K562 (cell line): Measurements from ENCODE around the gene OLAH.

Experiments used
- EZH2 ChIP-seq: IDR thresholded peaks from 2 replicates; pipeline ENCODE4 v1.6.1; 2012; ENCODE audit warnings: low read depth, mild to moderate bottlenecking, inconsistent platforms, low read length, borderline replicate concordance
- HMG20B ChIP-seq: fragments of 250-450 bp; sonication (Bioruptor Pico); IDR thresholded peaks from 2 replicates; pipeline ENCODE4 v1.5.0; 2021; ENCODE audit warnings: mild to moderate bottlenecking
- POLR2AphosphoS5 ChIP-seq: IDR thresholded peaks from 2 replicates; pipeline ENCODE4 v1.6.1; 2011; ENCODE audit warnings: mild to moderate bottlenecking, low read depth, low read length, moderate library complexity; ENCODE audit not compliant: control insufficient read depth, insufficient read depth
- SP1 ChIP-seq: sonication (generic); formaldehyde crosslinking; IDR thresholded peaks from 2 replicates; pipeline ENCODE4 v1.8.1; 2022; ENCODE audit warnings: mild to moderate bottlenecking, missing genetic modification reagents
- SP2 ChIP-seq: IDR thresholded peaks from 2 replicates; pipeline ENCODE4 v1.6.1; 2011; ENCODE audit warnings: mild to moderate bottlenecking, low read depth, low read length, moderate library complexity; ENCODE audit not compliant: poor library complexity, severe bottlenecking; ENCODE audit errors: extremely low read depth
- SRSF9 ChIP-seq: fragments of 200-400 bp; formaldehyde crosslinking; IDR thresholded peaks from 2 replicates; pipeline ENCODE4 v1.6.1; 2017; ENCODE audit warnings: low read depth, low read length, borderline replicate concordance
- TOE1 ChIP-seq, 2 experiments: fragments of 450-650 bp in 1 of 2; sonication (generic) in 1 of 2; formaldehyde crosslinking in 1 of 2; IDR thresholded peaks; 2 replicates each; pipeline versions ENCODE4 v1.7.1 to v1.8.0; 2016 to 2022; ENCODE audit warnings: borderline replicate concordance in 2 of 2, mild to moderate bottlenecking in 2 of 2, antibody characterized with exemption in 1 of 2, inconsistent platforms in 1 of 2, low read depth in 1 of 2, missing genetic modification reagents in 1 of 2, moderate library complexity in 1 of 2
- TF ChIP-seq, protein P1 (sequence below): sonication (generic); formaldehyde crosslinking; IDR thresholded peaks from 2 replicates; pipeline ENCODE4 v1.5.0; 2020; ENCODE audit warnings: missing genetic modification reagents
- TF ChIP-seq, protein P2 (sequence below), 3 experiments: IDR thresholded peaks in 2 of 3; conservative IDR thresholded peaks in 1 of 3; 2 replicates each; pipeline ENCODE4 v1.5.1; 2011 to 2012; ENCODE audit warnings: low read length in 3 of 3, mild to moderate bottlenecking in 3 of 3, control low read depth in 2 of 3, improper control_type of control experiment in 1 of 3, inconsistent platforms in 1 of 3, low read depth in 1 of 3, mixed read lengths in 1 of 3, moderate library complexity in 1 of 3; ENCODE audit not compliant: insufficient read depth in 2 of 3

DNA sequence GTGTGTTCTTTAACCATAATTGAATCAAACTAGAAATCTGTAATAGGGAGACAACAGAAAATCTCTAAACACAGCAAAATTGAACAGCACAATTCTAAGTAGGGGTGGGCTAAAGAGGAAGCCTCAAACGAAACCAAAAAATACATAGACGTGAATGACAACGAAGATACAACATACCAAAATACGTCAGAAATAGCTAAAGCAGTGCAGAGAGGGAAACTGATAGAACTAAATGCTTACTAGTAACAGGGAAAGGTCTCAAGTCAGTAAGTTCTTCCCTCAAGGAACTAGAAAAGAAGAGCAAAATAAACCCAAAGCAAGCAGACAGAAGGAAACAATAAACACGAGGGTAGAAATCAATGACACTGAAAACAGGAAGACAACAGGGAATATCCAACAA, 72.5 kb downstream of the OLAH start:
- TF ChIP-seq TOE1 (IDR thresholded peaks at IDR 0.05; ENCODE audit: borderline replicate concordance) (no peak), TOE1 (CRISPR knock-in tag; IDR thresholded peaks at IDR 0.05; ENCODE audit: borderline replicate concordance, low read depth) (no peak), SP2 (no peak), SRSF9 (no peak), HMG20B (no peak), EZH2 (no peak), SP1 (CRISPR knock-in tag) (no peak), POLR2AphosphoS5 (no peak)
- TF ChIP-seq, protein P1, sequence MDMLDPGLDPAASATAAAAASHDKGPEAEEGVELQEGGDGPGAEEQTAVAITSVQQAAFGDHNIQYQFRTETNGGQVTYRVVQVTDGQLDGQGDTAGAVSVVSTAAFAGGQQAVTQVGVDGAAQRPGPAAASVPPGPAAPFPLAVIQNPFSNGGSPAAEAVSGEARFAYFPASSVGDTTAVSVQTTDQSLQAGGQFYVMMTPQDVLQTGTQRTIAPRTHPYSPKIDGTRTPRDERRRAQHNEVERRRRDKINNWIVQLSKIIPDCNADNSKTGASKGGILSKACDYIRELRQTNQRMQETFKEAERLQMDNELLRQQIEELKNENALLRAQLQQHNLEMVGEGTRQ (CRISPR knock-in tag): no peak
- TF ChIP-seq, protein P2, sequence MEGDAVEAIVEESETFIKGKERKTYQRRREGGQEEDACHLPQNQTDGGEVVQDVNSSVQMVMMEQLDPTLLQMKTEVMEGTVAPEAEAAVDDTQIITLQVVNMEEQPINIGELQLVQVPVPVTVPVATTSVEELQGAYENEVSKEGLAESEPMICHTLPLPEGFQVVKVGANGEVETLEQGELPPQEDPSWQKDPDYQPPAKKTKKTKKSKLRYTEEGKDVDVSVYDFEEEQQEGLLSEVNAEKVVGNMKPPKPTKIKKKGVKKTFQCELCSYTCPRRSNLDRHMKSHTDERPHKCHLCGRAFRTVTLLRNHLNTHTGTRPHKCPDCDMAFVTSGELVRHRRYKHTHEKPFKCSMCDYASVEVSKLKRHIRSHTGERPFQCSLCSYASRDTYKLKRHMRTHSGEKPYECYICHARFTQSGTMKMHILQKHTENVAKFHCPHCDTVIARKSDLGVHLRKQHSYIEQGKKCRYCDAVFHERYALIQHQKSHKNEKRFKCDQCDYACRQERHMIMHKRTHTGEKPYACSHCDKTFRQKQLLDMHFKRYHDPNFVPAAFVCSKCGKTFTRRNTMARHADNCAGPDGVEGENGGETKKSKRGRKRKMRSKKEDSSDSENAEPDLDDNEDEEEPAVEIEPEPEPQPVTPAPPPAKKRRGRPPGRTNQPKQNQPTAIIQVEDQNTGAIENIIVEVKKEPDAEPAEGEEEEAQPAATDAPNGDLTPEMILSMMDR (IDR thresholded peaks at IDR 0.05 in 2 of 3, conservative IDR thresholded peaks at IDR 0.05 in 1 of 3; ENCODE audit: insufficient read depth in 2 of 3, low read depth in 1 of 3, low read length in 3 of 3): no peak
